GM21367 (cell line): ENCODE results near the gene TBR1.

Experiments used
- ATAC-seq: cut with Tn5 transposase; IDR thresholded peaks from one replicate; pipeline ENCODE4 v1.9.1; 2021; ENCODE audit not compliant: unreplicated experiment

The TBR1 gene

GRCh38 chr2:161415987-161416707 is at the start of gene TBR1:
Gene TBR1, plus strand, starts transcription at chr2:161416297. Its CDS starts 114 bp downstream, at chr2:161416411.
- ATAC-seq = no peak

- ATAC-seq = no peak
These were observed 48.4 kb upstream of the TBR1 start for GRCh38 chr2:161367675-161368074.

- no peak for ATAC-seq
These were observed 46.8 kb upstream of the TBR1 start for GRCh38 chr2:161369311-161369710.

- no peak for ATAC-seq
These were observed 45.1 kb upstream of the TBR1 start for GRCh38 chr2:161370981-161371380.

GRCh38 chr2:161371869-161372268 is 44.2 kb upstream of the TBR1 start:
- no peak for ATAC-seq

- no peak for ATAC-seq
These were observed 42.2 kb upstream of the TBR1 start for GRCh38 chr2:161373942-161374341.

- ATAC-seq = no peak
These were observed 41.7 kb upstream of the TBR1 start for GRCh38 chr2:161374446-161374845.

GRCh38 chr2:161379740-161380139 is 36.4 kb upstream of the TBR1 start:
- ATAC-seq = no peak

- no peak for ATAC-seq
These were observed 34.6 kb upstream of the TBR1 start for GRCh38 chr2:161381546-161381945.

GRCh38 chr2:161382747-161383146 is 33.4 kb upstream of the TBR1 start:
- ATAC-seq = no peak

GRCh38 chr2:161384864-161385263 is 31.2 kb upstream of the TBR1 start:
- peak; percentile 63 for ATAC-seq

- peak; percentile 76 for ATAC-seq
These were observed 29.8 kb upstream of the TBR1 start for GRCh38 chr2:161386228-161386824.

GRCh38 chr2:161388146-161388779 is 27.8 kb upstream of the TBR1 start:
- ATAC-seq = no peak

GRCh38 chr2:161391737-161392506 is 24.2 kb upstream of the TBR1 start:
- no peak for ATAC-seq

GRCh38 chr2:161400076-161400475 is 16.0 kb upstream of the TBR1 start:
- no peak for ATAC-seq

GRCh38 chr2:161402297-161402696 is 13.8 kb upstream of the TBR1 start:
- ATAC-seq = no peak

GRCh38 chr2:161406316-161406715 is 9.8 kb upstream of the TBR1 start:
- no peak for ATAC-seq

GRCh38 chr2:161407597-161407996 is 8.5 kb upstream of the TBR1 start:
- ATAC-seq = no peak

- ATAC-seq = no peak
These were observed 6.7 kb upstream of the TBR1 start for GRCh38 chr2:161409308-161409907.

- ATAC-seq = no peak
These were observed 3.8 kb upstream of the TBR1 start for GRCh38 chr2:161412346-161412745.
